Measurements from ENCODE around the gene INTS7.

Gene INTS7

GRCh38 chr1:212035123-212035834 is at the start of gene INTS7, which contains the start of gene DTL:
INTS7 (minus strand) TSS chr1:212035557; CDS start chr1:212035437, 120 bp downstream.
DTL (plus strand) TSS chr1:212035748; CDS start chr1:212035891, 143 bp downstream.
- no peak for TF ChIP-seq JUND (IDR thresholded peaks at IDR 0.05; ENCODE audit: low read depth)
- DNase-seq (ENCODE audit: low read depth in 1 of 2, low spot score in 1 of 2) = peak; percentile 97 to 100
- in situ Hi-C loops (cut with HindIII; ENCODE audit: low pct_unique_long_range_greater_than_20kb, low sequenced_read_pairs) = no loop called here

- no peak for TF ChIP-seq JUND (IDR thresholded peaks at IDR 0.05; ENCODE audit: low read depth)
- in situ Hi-C loops (cut with HindIII; ENCODE audit: low pct_unique_long_range_greater_than_20kb, low sequenced_read_pairs) = no loop called here
- DNase-seq (ENCODE audit: low read depth in 1 of 2, low spot score in 1 of 2) = no peak
Observed at GRCh38 chr1:212082765-212083406, 47.5 kb upstream of the INTS7 start.

- in situ Hi-C loops (cut with HindIII; ENCODE audit: low pct_unique_long_range_greater_than_20kb, low sequenced_read_pairs) = no loop called here
- DNase-seq (ENCODE audit: low read depth in 1 of 2, low spot score in 1 of 2) = no peak
- TF ChIP-seq JUND (IDR thresholded peaks at IDR 0.05; ENCODE audit: low read depth) = no peak
Observed at GRCh38 chr1:212078826-212079225, 43.5 kb upstream of the INTS7 start.

- DNase-seq (ENCODE audit: low read depth in 1 of 2, low spot score in 1 of 2) = no peak
- TF ChIP-seq JUND (IDR thresholded peaks at IDR 0.05; ENCODE audit: low read depth) = no peak
- in situ Hi-C loops (cut with HindIII; ENCODE audit: low pct_unique_long_range_greater_than_20kb, low sequenced_read_pairs) = no loop called here
Observed at GRCh38 chr1:212077028-212077427, 41.7 kb upstream of the INTS7 start.

- TF ChIP-seq JUND (IDR thresholded peaks at IDR 0.05; ENCODE audit: low read depth) = no peak
- in situ Hi-C loops (cut with HindIII; ENCODE audit: low pct_unique_long_range_greater_than_20kb, low sequenced_read_pairs) = no loop called here
- DNase-seq (ENCODE audit: low read depth in 1 of 2, low spot score in 1 of 2) = no peak
Observed at GRCh38 chr1:212074856-212075255, 39.5 kb upstream of the INTS7 start.

GRCh38 chr1:212074313-212074712 is 39.0 kb upstream of the INTS7 start:
- no peak for DNase-seq (ENCODE audit: low read depth in 1 of 2, low spot score in 1 of 2)
- in situ Hi-C loops (cut with HindIII; ENCODE audit: low pct_unique_long_range_greater_than_20kb, low sequenced_read_pairs) = no loop called here
- TF ChIP-seq JUND (IDR thresholded peaks at IDR 0.05; ENCODE audit: low read depth) = no peak

GRCh38 chr1:212073490-212073889 is 38.1 kb upstream of the INTS7 start:
- no peak for TF ChIP-seq JUND (IDR thresholded peaks at IDR 0.05; ENCODE audit: low read depth)
- in situ Hi-C loops (cut with HindIII; ENCODE audit: low pct_unique_long_range_greater_than_20kb, low sequenced_read_pairs) = no loop called here

GRCh38 chr1:212072047-212072446 is 36.7 kb upstream of the INTS7 start:
- DNase-seq (ENCODE audit: low read depth in 1 of 2, low spot score in 1 of 2) = no peak
- no peak for TF ChIP-seq JUND (IDR thresholded peaks at IDR 0.05; ENCODE audit: low read depth)
- in situ Hi-C loops (cut with HindIII; ENCODE audit: low pct_unique_long_range_greater_than_20kb, low sequenced_read_pairs) = no loop called here

More at GRCh38 chr1:212073490-212073889, 38.1 kb upstream of the INTS7 start:
- DNase-seq (ENCODE audit: low read depth in 1 of 2, low spot score in 1 of 2) = peak in 1 of 2 experiments; percentile 14

GRCh38 chr1:212070720-212071302 is 35.5 kb upstream of the INTS7 start:
- in situ Hi-C loops (cut with HindIII; ENCODE audit: low pct_unique_long_range_greater_than_20kb, low sequenced_read_pairs) = no loop called here
- peak; percentile 34 to 70 for DNase-seq (ENCODE audit: low read depth in 1 of 2, low spot score in 1 of 2)
- no peak for TF ChIP-seq JUND (IDR thresholded peaks at IDR 0.05; ENCODE audit: low read depth)

GRCh38 chr1:212067787-212068186 is 32.4 kb upstream of the INTS7 start:
- TF ChIP-seq JUND (IDR thresholded peaks at IDR 0.05; ENCODE audit: low read depth) = no peak
- DNase-seq (ENCODE audit: low read depth in 1 of 2, low spot score in 1 of 2) = no peak
- in situ Hi-C loops (cut with HindIII; ENCODE audit: low pct_unique_long_range_greater_than_20kb, low sequenced_read_pairs) = no loop called here

GRCh38 chr1:212062832-212063438 is 27.6 kb upstream of the INTS7 start:
- TF ChIP-seq JUND (IDR thresholded peaks at IDR 0.05; ENCODE audit: low read depth) = no peak
- in situ Hi-C loops (cut with HindIII; ENCODE audit: low pct_unique_long_range_greater_than_20kb, low sequenced_read_pairs) = no loop called here
- DNase-seq (ENCODE audit: low read depth in 1 of 2, low spot score in 1 of 2) = peak in 1 of 2 experiments; percentile 68

GRCh38 chr1:212060632-212061472 is 25.5 kb upstream of the INTS7 start:
- DNase-seq (ENCODE audit: low read depth in 1 of 2, low spot score in 1 of 2) = peak in 1 of 2 experiments; percentile 65
- in situ Hi-C loops (cut with HindIII; ENCODE audit: low pct_unique_long_range_greater_than_20kb, low sequenced_read_pairs) = no loop called here

More at GRCh38 chr1:212060632-212061472, 25.5 kb upstream of the INTS7 start:
- TF ChIP-seq JUND (IDR thresholded peaks at IDR 0.05; ENCODE audit: low read depth) = no peak

All from T47D (cell line).